Measurements from ENCODE around the gene HOXD13.

DNA sequence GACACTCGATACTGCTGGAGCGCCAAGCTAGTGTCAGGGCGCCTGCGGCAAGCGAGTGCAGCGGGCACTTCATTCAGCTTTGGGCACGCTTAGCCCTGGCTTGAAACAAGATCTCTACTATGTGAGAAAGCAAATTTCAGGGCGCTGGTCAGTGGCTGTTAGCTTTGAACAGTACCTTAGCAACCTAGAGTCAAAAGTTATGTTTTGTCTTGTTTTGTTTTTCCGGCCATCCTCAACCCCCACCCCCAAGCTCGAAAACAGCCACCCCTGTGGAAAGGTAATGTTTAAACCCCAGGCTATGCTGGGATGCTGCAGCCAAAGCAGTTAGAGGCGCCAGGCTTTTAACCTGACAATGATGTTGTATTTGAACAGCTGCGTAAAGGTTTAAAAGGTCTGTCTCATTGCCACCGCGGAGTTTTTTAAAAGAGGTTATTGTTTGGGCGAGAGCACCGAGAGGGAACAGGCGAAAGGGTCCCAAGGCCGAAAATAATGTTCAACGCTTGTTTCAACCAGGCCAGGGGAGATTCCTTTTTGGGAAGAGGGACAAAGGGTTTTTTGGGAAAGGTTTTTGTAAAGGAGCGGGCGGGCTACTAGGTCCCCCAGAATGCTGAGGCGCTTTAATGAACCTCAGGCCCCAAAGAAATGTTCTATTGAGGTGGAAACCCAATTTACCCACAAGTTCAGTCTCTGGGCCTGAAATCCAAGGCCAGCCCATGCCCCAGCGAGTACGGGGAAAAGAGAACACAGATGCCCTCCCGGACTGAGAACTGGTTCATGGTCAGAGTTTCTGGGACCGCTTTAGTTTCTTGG, 21.8 kb downstream of the HOXD13 start:
- TF ChIP-seq POLR2A (IDR thresholded peaks at IDR 0.05; ENCODE audit: extremely low read depth, insufficient read length) (no peak), CTCF (IDR thresholded peaks at IDR 0.05; ENCODE audit: low read depth, low read length) (no peak)
- TF ChIP-seq, protein P1, sequence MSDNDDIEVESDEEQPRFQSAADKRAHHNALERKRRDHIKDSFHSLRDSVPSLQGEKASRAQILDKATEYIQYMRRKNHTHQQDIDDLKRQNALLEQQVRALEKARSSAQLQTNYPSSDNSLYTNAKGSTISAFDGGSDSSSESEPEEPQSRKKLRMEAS (IDR thresholded peaks at IDR 0.05; ENCODE audit: low read depth, low read length): no peak
